ENCODE data around the gene PBX1. TPM values are rescaled to one million over a fixed set of nuclear protein-coding genes. Genes with fewer than 3 reads are reported as not detected.

The PBX1 gene
- total and polyA plus RNA-seq, 4 donors = 7.8 to 112 (median 33.5) TPM

GRCh38 chr1:164624400-164624799 lies 65.4 kb downstream of the PBX1 start:
- peaks cover 4 to 45% (median 17%) of the 10 kb centered on the region in 5 donors for H3K4me1 ChIP-seq (ENCODE audit: control insufficient read depth in 5 of 5, insufficient read depth in 5 of 5, low read length in 5 of 5)
- no peak overlapping the region for H3K27ac ChIP-seq (ENCODE audit: low read depth in 1 of 2, low read length in 1 of 2)
- no peak overlapping the region for H3K4me3 ChIP-seq
- ATAC-seq (ENCODE audit: insufficient read depth, low FRiP score) (no peak), DNase-seq (no peak)
- TF ChIP-seq CTCF (IDR thresholded peaks at IDR 0.05; ENCODE audit: control extremely low read depth, extremely low read depth) = no peak
- H3K27me3 ChIP-seq (ENCODE audit: control insufficient read depth in 3 of 3, insufficient read depth in 3 of 3, low read length in 2 of 3) = no peaks in the 10 kb centered on the region
- no peaks in the 10 kb centered on the region for H3K9me3 ChIP-seq (ENCODE audit: control insufficient read depth in 4 of 4, insufficient read depth in 3 of 4, low read length in 3 of 4)
- 77 to 88% methylated on average over 1 of the region's 1 CpG for WGBS, 2 donors
- peaks cover 0 to 8% (median under 1%) of the 10 kb centered on the region in 4 donors for H3K36me3 ChIP-seq (ENCODE audit: control insufficient read depth in 4 of 4, insufficient read depth in 4 of 4, low read length in 4 of 4)
- H3K9ac ChIP-seq (ENCODE audit: insufficient read depth in 1 of 2, low read length in 2 of 2) = no peak overlapping the region

DNA sequence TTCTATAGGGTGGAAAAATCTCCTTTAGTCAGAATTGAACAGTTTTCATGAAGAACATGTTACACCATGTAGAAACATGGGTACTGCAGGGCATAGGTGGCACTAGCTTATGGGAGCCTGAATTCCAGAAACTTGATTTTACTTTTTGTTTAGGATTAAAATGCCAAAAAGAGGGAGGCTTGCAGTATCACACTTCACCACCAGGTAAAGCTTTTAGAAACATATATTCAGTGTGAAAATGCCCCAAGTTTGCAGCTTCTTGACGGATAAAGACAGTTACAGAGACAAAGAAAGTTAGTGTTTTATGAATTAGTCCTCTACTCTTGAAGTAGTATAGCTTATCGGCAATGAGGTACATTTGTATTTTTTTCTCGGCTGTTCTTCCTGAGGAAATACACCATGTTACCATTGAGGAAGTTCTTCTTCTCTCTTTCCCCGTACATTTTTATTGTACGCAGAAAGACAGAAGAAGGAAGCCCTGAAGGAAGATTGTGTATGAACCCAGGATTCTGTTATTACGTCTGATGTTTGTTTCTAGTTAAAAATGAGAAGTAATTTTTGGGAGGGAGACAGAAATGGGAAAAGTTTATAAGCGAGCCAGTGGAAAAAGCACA lies 66.1 kb downstream of the PBX1 start:
- DNase-seq (no peak), ATAC-seq (ENCODE audit: insufficient read depth, low FRiP score) (no peak)
- peaks cover 0 to 8% (median under 1%) of the 10 kb centered on the region in 4 donors for H3K36me3 ChIP-seq (ENCODE audit: control insufficient read depth in 4 of 4, insufficient read depth in 4 of 4, low read length in 4 of 4)
- H3K4me3 ChIP-seq = no peak overlapping the region
- no peak overlapping the region for H3K27ac ChIP-seq (ENCODE audit: low read depth in 1 of 2, low read length in 1 of 2)
- H3K4me1 ChIP-seq (ENCODE audit: control insufficient read depth in 5 of 5, insufficient read depth in 5 of 5, low read length in 5 of 5) = peaks cover 4 to 42% (median 17%) of the 10 kb centered on the region in 5 donors
- H3K27me3 ChIP-seq (ENCODE audit: control insufficient read depth in 3 of 3, insufficient read depth in 3 of 3, low read length in 2 of 3) = no peaks in the 10 kb centered on the region
- 20 to 43% methylated on average over 7 of the region's 7 CpGs for WGBS, 2 donors
- H3K9ac ChIP-seq (ENCODE audit: insufficient read depth in 1 of 2, low read length in 2 of 2) = no peak overlapping the region
- no peak for TF ChIP-seq CTCF (IDR thresholded peaks at IDR 0.05; ENCODE audit: control extremely low read depth, extremely low read depth)
- H3K9me3 ChIP-seq (ENCODE audit: control insufficient read depth in 4 of 4, insufficient read depth in 3 of 4, low read length in 3 of 4) = no peaks in the 10 kb centered on the region

GRCh38 chr1:164628772-164629171 lies 69.8 kb downstream of the PBX1 start:
- no peaks in the 10 kb centered on the region for H3K9me3 ChIP-seq (ENCODE audit: control insufficient read depth in 4 of 4, insufficient read depth in 3 of 4, low read length in 3 of 4)
- H3K4me3 ChIP-seq = no peak overlapping the region
- 87 to 93% methylated on average over 7 of the region's 7 CpGs for WGBS, 2 donors
- H3K9ac ChIP-seq (ENCODE audit: insufficient read depth in 1 of 2, low read length in 2 of 2) = no peak overlapping the region
- TF ChIP-seq CTCF (IDR thresholded peaks at IDR 0.05; ENCODE audit: control extremely low read depth, extremely low read depth) = no peak
- no peak overlapping the region for H3K27ac ChIP-seq (ENCODE audit: low read depth in 1 of 2, low read length in 1 of 2)
- DNase-seq = no peak
- ATAC-seq (ENCODE audit: insufficient read depth, low FRiP score) = no peak
- peaks cover 0 to 8% (median under 1%) of the 10 kb centered on the region in 4 donors for H3K36me3 ChIP-seq (ENCODE audit: control insufficient read depth in 4 of 4, insufficient read depth in 4 of 4, low read length in 4 of 4)
- H3K27me3 ChIP-seq (ENCODE audit: control insufficient read depth in 3 of 3, insufficient read depth in 3 of 3, low read length in 2 of 3) = no peaks in the 10 kb centered on the region
- H3K4me1 ChIP-seq (ENCODE audit: control insufficient read depth in 5 of 5, insufficient read depth in 5 of 5, low read length in 5 of 5) = peaks cover 0 to 30% (median 3%) of the 10 kb centered on the region in 5 donors

- Histone ChIP-seq H3K4me1 (ENCODE audit: control insufficient read depth in 5 of 5, insufficient read depth in 5 of 5, low read length in 5 of 5) (peaks cover 2 to 29% (median 7%) of the 10 kb centered on the region in 5 donors), H3K9me3 (ENCODE audit: control insufficient read depth in 4 of 4, insufficient read depth in 3 of 4, low read length in 3 of 4) (no peaks in the 10 kb centered on the region), H3K27me3 (ENCODE audit: control insufficient read depth in 3 of 3, insufficient read depth in 3 of 3, low read length in 2 of 3) (no peaks in the 10 kb centered on the region), H3K36me3 (ENCODE audit: control insufficient read depth in 4 of 4, insufficient read depth in 4 of 4, low read length in 4 of 4) (peaks cover 0 to 8% (median under 1%) of the 10 kb centered on the region in 4 donors), H3K9ac (ENCODE audit: insufficient read depth in 1 of 2, low read length in 2 of 2) (no peak overlapping the region), H3K27ac (ENCODE audit: low read depth in 1 of 2, low read length in 1 of 2) (no peak overlapping the region), H3K4me3 (no peak overlapping the region)
- DNase-seq = no peak
- 72 to 80% methylated on average over 8 of the region's 8 CpGs for WGBS, 2 donors
- no peak for TF ChIP-seq CTCF (IDR thresholded peaks at IDR 0.05; ENCODE audit: control extremely low read depth, extremely low read depth)
- no peak for ATAC-seq (ENCODE audit: insufficient read depth, low FRiP score)
Observed at GRCh38 chr1:164629971-164630370, 71.0 kb downstream of the PBX1 start.

Measured in lung (tissue), 12 donors.